CD14-positive monocyte (primary cell): ENCODE measurements around the gene TTPAL. TPM values are rescaled to one million over a fixed set of nuclear protein-coding genes. Genes with fewer than 3 reads are reported as not detected.
A peak's percentile ranks its signal among the peaks of the same experiment; 100 is the strongest.

Experiments
- DNase-seq, 3 donors: peaks; one replicate each; pipeline ENCODE4 v3.0.0-alpha.2; 2011 to 2022
- H2AFZ ChIP-seq: 2 replicates; pipeline ENCODE4 v1.6.0; 2012; ENCODE audit warnings: mild to moderate bottlenecking, low read depth, low read length, inconsistent platforms; ENCODE audit not compliant: insufficient read depth, poor library complexity, severe bottlenecking
- H3K27ac ChIP-seq, 2 donors: 1 replicate in 1 of 2; 2 replicates in 1 of 2; pipeline ENCODE4 v1.5.1; 2012 to 2013; ENCODE audit warnings: low read length in 2 of 2, control low read depth in 1 of 2, inconsistent platforms in 1 of 2, low read depth in 1 of 2, mild to moderate bottlenecking in 1 of 2
- H3K27me3 ChIP-seq, 2 donors: one replicate each; pipeline versions ENCODE4 v1.6.0 to v1.6.1; 2011 to 2013; ENCODE audit warnings: low read length in 2 of 2; ENCODE audit not compliant: control insufficient read depth in 2 of 2, insufficient read depth in 2 of 2
- H3K36me3 ChIP-seq, 2 donors: replicated peaks in 1 of 2; 1 replicate in 1 of 2; 2 replicates in 1 of 2; pipeline versions ENCODE4 v1.5.1 to v1.6.1; 2012 to 2013; ENCODE audit warnings: low read length in 2 of 2, control low read depth in 1 of 2, inconsistent platforms in 1 of 2, mild to moderate bottlenecking in 1 of 2; ENCODE audit not compliant: insufficient read depth in 2 of 2, control insufficient read depth in 1 of 2
- H3K4me1 ChIP-seq, 2 donors: 1 replicate in 1 of 2; 2 replicates in 1 of 2; pipeline versions ENCODE4 v1.5.1 to v1.6.1; 2012 to 2013; ENCODE audit warnings: low read length in 2 of 2, control low read depth in 1 of 2, inconsistent platforms in 1 of 2, mild to moderate bottlenecking in 1 of 2, moderate library complexity in 1 of 2; ENCODE audit not compliant: insufficient read depth in 2 of 2, control insufficient read depth in 1 of 2
- H3K4me2 ChIP-seq: replicated peaks from 2 replicates; pipeline ENCODE3; 2012; ENCODE audit warnings: low read length, moderate library complexity, mild to moderate bottlenecking; ENCODE audit not compliant: poor library complexity, severe bottlenecking; ENCODE audit errors: extremely low read depth
- H3K4me3 ChIP-seq, 3 experiments: fragments of 200-600 bp in 1 of 3; sonication (generic) in 1 of 3; replicated peaks in 1 of 3; 1 replicate in 2 of 3; 2 replicates in 1 of 3; pipeline ENCODE4 v1.5.1; 2011 to 2013; ENCODE audit warnings: low read length in 3 of 3, mild to moderate bottlenecking in 3 of 3, control low read depth in 2 of 3, low read depth in 2 of 3, inconsistent platforms in 1 of 3, moderate library complexity in 1 of 3
- H3K79me2 ChIP-seq: 2 replicates; pipeline ENCODE4 v1.6.0; 2012; ENCODE audit warnings: mild to moderate bottlenecking, control low read depth, inconsistent platforms, low read length, moderate library complexity; ENCODE audit not compliant: insufficient read depth
- H3K9ac ChIP-seq: 2 replicates; pipeline ENCODE4 v1.6.0; 2017; ENCODE audit warnings: low read length, mild to moderate bottlenecking; ENCODE audit not compliant: insufficient read depth, poor library complexity, severe bottlenecking
- H3K9me3 ChIP-seq, 2 donors: replicated peaks in 1 of 2; 1 replicate in 1 of 2; 2 replicates in 1 of 2; pipeline versions ENCODE4 v1.5.1 to v1.6.1; 2012 to 2013; ENCODE audit warnings: low read length in 2 of 2, control low read depth in 1 of 2; ENCODE audit not compliant: control insufficient read depth in 1 of 2, insufficient read depth in 1 of 2
- H4K20me1 ChIP-seq: 2 replicates; pipeline ENCODE4 v1.6.0; 2012; ENCODE audit warnings: mild to moderate bottlenecking, low read length, control low read depth, moderate library complexity; ENCODE audit not compliant: insufficient read depth
- H3K27ac Mint-ChIP-seq, 7 donors: one replicate each; pipeline ENCODE4 v1.8.0; 2020; ENCODE audit warnings: mild to moderate bottlenecking in 7 of 7, mixed read lengths in 7 of 7, moderate library complexity in 6 of 7, inconsistent platforms in 2 of 7
- H3K27me3 Mint-ChIP-seq, 3 donors: one replicate each; pipeline ENCODE4 v1.8.0; 2021 to 2022; ENCODE audit warnings: low read depth in 3 of 3, mild to moderate bottlenecking in 3 of 3, mixed read lengths in 3 of 3, moderate library complexity in 3 of 3, inconsistent platforms in 1 of 3
- H3K36me3 Mint-ChIP-seq, 2 donors: one replicate each; pipeline ENCODE4 v1.8.0; 2020; ENCODE audit warnings: mixed read lengths in 2 of 2, inconsistent platforms in 1 of 2, mild to moderate bottlenecking in 1 of 2
- H3K4me1 Mint-ChIP-seq: one replicate; pipeline ENCODE4 v1.8.0; 2020; ENCODE audit warnings: mild to moderate bottlenecking, mixed read lengths
- H3K4me3 Mint-ChIP-seq, 2 donors: one replicate each; pipeline ENCODE4 v1.8.0; 2020; ENCODE audit warnings: mild to moderate bottlenecking in 2 of 2, mixed read lengths in 2 of 2, moderate library complexity in 1 of 2
- H3K9me3 Mint-ChIP-seq, 7 donors: one replicate each; pipeline ENCODE4 v1.8.0; 2020 to 2022; ENCODE audit warnings: mixed read lengths in 7 of 7, mild to moderate bottlenecking in 6 of 7, moderate library complexity in 6 of 7, inconsistent platforms in 2 of 7
- WGBS: methylation state at CpG from one replicate; pipeline ENCODE4 v1.1.5; 2013; ENCODE audit warnings: missing lambda C conversion rate; ENCODE audit not compliant: insufficient coverage; 5-methylcytosine and 5-hydroxymethylcytosine counted together
- intact Hi-C, 2 donors: fragments of 100-400 bp; cut with micrococcal nuclease; formaldehyde crosslinking; loops; one replicate each; pipeline versions ENCODE4 v1.15.0 to v1.15.1; 2023
- polyA plus RNA-seq, 3 donors: library from polyadenylated mRNA; depleted of rRNA in 1 of 3; unstranded in 2 of 3; stranded (reverse) in 1 of 3; fragments of 300-500 nt in 2 of 3; fragments of >200 nt in 1 of 3; fragmentation: Illumina TruSeq in 2 of 3; gene quantifications; 1 replicate in 2 of 3; 2 replicates in 1 of 3; pipeline ENCODE4 v1.2.3, GENCODE V29; 2012 to 2021
- TF ChIP-seq, protein P1 (sequence below): fragments of 200-600 bp; IDR thresholded peaks from one replicate; pipeline ENCODE4 v1.8.0; 2022; ENCODE audit warnings: antibody characterized with exemption, mild to moderate bottlenecking

TTPAL gene
- polyA plus RNA-seq, 3 donors, result 1.5 to 4.9 (median 3.0) TPM

GRCh38 chr20:44489223-44489622 lies 13.5 kb downstream of the TTPAL start:
- Histone ChIP-seq H3K36me3 (peaks cover 54 to 93% of the 10 kb centered on the region in 2 donors), H4K20me1 (no peaks in the 10 kb centered on the region), H3K9me3 (no peaks in the 10 kb centered on the region), H3K79me2 (no peaks in the 10 kb centered on the region), H3K27ac (peak overlapping the region in 1 of 2 donors; percentile 2), H3K4me1 (no peaks in the 10 kb centered on the region), H2AFZ (no peak overlapping the region), H3K9ac (no peak overlapping the region), H3K4me3 (no peak overlapping the region), H3K4me2 (no peak overlapping the region), H3K27me3 (no peaks in the 10 kb centered on the region)
- WGBS, result 94% methylated on average over 8 of the region's 9 CpGs
- Mint-ChIP-seq H3K27me3 (peaks cover 0 to 2% (median 0%) of the 10 kb centered on the region in 3 donors), H3K4me3 (no peak overlapping the region), H3K9me3 (no peaks in the 10 kb centered on the region), H3K4me1 (no peaks in the 10 kb centered on the region), H3K27ac (peak overlapping the region in 2 of 7 donors; percentile 51 to 79), H3K36me3 (peaks cover 57 to 86% of the 10 kb centered on the region in 2 donors)
- intact Hi-C loops, result no loop called here
- no peak for DNase-seq
- TF ChIP-seq, protein P1, sequence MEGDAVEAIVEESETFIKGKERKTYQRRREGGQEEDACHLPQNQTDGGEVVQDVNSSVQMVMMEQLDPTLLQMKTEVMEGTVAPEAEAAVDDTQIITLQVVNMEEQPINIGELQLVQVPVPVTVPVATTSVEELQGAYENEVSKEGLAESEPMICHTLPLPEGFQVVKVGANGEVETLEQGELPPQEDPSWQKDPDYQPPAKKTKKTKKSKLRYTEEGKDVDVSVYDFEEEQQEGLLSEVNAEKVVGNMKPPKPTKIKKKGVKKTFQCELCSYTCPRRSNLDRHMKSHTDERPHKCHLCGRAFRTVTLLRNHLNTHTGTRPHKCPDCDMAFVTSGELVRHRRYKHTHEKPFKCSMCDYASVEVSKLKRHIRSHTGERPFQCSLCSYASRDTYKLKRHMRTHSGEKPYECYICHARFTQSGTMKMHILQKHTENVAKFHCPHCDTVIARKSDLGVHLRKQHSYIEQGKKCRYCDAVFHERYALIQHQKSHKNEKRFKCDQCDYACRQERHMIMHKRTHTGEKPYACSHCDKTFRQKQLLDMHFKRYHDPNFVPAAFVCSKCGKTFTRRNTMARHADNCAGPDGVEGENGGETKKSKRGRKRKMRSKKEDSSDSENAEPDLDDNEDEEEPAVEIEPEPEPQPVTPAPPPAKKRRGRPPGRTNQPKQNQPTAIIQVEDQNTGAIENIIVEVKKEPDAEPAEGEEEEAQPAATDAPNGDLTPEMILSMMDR, result no peak

DNA sequence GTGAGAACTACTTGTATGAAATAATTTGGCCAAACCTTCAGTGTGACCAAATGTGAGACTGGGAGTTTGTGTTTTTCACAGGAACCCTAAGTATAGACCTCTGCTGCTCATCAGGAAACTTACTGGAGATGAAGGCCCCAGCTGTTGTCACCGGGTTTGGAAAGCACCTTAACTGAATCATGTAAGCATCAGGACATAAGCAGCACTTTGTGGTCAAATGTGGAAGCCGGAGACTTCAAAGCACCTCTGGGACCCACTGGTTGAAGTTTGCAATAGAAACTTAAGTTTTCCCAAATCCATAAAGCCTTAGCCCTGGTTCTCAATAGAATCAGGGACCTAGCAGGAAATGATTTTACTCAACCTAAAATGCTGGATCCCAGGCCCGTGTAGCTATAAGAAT lies 14.3 kb downstream of the TTPAL start:
- Mint-ChIP-seq H3K36me3 (peaks cover 61 to 86% of the 10 kb centered on the region in 2 donors), H3K4me3 (no peak overlapping the region)
- peaks cover 58 to 94% of the 10 kb centered on the region in 2 donors for H3K36me3 ChIP-seq

More for the DNA sequence above, 14.3 kb downstream of the TTPAL start:
- TF ChIP-seq, protein P1, result no peak
- WGBS, result 92% methylated on average over 2 of the region's 3 CpGs
- no peaks in the 10 kb centered on the region for H3K4me1 ChIP-seq
- no peaks in the 10 kb centered on the region for H3K9me3 ChIP-seq
- intact Hi-C loops, result no loop called here
- H3K4me2 ChIP-seq, result no peak overlapping the region
- no peak overlapping the region for H3K9ac ChIP-seq
- no peaks in the 10 kb centered on the region for H3K27me3 ChIP-seq
- Mint-ChIP-seq H3K9me3 (no peaks in the 10 kb centered on the region), H3K4me1 (no peaks in the 10 kb centered on the region), H3K27me3 (peaks cover 0 to 2% (median 0%) of the 10 kb centered on the region in 3 donors), H3K27ac (no peak overlapping the region)
- no peak overlapping the region for H3K27ac ChIP-seq
- H2AFZ ChIP-seq, result no peak overlapping the region
- H4K20me1 ChIP-seq, result peaks cover 3% of the 10 kb centered on the region
- H3K79me2 ChIP-seq, result no peaks in the 10 kb centered on the region
- H3K4me3 ChIP-seq, result no peak overlapping the region
- peak in 1 of 3 donors; percentile 16 for DNase-seq
